ENCODE measurements around the gene SECISBP2L.
"Not testable (repeated sequence)": the region's sequence is repeated elsewhere in the genome, so short reads cannot be mapped to it uniquely, and the experiment has no call there.

The SECISBP2L gene, protein sequence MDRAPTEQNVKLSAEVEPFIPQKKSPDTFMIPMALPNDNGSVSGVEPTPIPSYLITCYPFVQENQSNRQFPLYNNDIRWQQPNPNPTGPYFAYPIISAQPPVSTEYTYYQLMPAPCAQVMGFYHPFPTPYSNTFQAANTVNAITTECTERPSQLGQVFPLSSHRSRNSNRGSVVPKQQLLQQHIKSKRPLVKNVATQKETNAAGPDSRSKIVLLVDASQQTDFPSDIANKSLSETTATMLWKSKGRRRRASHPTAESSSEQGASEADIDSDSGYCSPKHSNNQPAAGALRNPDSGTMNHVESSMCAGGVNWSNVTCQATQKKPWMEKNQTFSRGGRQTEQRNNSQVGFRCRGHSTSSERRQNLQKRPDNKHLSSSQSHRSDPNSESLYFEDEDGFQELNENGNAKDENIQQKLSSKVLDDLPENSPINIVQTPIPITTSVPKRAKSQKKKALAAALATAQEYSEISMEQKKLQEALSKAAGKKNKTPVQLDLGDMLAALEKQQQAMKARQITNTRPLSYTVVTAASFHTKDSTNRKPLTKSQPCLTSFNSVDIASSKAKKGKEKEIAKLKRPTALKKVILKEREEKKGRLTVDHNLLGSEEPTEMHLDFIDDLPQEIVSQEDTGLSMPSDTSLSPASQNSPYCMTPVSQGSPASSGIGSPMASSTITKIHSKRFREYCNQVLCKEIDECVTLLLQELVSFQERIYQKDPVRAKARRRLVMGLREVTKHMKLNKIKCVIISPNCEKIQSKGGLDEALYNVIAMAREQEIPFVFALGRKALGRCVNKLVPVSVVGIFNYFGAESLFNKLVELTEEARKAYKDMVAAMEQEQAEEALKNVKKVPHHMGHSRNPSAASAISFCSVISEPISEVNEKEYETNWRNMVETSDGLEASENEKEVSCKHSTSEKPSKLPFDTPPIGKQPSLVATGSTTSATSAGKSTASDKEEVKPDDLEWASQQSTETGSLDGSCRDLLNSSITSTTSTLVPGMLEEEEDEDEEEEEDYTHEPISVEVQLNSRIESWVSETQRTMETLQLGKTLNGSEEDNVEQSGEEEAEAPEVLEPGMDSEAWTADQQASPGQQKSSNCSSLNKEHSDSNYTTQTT

DNA sequence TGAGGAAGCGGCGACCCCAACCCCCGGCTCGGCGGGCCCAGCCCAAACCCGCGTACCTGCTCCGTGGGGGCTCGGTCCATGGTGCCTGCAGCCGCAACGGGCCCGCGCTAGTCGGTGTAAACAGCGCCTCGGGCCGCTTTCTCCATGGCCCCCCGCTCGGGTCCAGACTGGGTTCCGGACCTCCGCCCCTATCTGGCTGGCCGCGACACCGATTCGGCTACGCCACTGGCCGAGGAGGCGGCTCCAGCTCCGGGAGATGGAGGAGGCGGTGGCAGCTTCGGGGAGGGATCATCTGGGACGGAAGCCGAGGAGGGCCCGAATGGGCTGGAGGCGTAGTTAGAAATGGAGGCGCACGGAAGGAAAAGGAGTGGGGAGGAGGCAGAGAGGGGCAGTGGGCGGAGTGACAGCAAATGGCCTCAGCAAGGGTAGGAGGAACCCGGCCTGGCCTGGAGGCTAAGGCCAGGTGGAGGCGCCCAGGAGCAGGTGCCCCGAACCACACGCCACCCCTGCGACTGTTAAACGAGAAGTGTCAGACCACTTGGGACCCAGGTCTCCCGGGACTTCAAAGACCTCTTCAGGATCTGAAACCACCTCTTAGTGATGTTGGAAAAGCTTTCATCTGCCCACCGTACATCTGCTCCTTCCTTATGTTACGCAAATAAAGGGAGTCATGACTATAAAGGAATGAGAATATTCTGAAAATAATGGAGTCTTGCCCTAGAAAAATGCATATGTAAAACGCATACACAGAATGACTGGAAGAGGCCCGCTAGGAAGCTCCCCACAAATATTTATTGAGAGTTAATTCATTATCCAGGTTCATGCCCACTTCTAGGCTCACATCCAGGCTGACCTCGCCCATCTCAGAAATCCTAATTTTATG lies at the start of gene SECISBP2L:
Gene SECISBP2L (minus strand): TSS at position 227 of the 883 bp plus-strand sequence. CDS start 147 bp downstream, at position 80.
- DNase-seq = peak; percentile 75

DNA sequence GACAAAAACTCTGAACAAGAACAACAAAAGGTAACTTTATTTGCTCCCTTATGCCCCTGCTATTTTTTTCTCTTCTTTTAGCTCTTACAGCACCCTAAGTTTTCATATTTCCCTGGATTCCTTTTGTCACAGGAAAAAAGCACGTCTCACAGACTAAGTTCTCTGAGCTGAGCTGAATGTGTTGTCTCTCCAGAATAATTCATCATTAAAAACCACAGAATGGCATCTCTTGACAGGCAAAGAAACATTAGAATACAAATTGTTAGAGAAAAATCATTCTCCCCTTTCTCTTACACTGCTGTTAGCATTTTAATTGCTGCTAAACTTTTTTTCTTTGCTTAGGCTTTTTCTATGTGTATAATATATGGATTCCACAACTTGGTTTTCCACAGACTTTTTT lies 48.7 kb upstream of the SECISBP2L start:
- no peak for DNase-seq

DNA sequence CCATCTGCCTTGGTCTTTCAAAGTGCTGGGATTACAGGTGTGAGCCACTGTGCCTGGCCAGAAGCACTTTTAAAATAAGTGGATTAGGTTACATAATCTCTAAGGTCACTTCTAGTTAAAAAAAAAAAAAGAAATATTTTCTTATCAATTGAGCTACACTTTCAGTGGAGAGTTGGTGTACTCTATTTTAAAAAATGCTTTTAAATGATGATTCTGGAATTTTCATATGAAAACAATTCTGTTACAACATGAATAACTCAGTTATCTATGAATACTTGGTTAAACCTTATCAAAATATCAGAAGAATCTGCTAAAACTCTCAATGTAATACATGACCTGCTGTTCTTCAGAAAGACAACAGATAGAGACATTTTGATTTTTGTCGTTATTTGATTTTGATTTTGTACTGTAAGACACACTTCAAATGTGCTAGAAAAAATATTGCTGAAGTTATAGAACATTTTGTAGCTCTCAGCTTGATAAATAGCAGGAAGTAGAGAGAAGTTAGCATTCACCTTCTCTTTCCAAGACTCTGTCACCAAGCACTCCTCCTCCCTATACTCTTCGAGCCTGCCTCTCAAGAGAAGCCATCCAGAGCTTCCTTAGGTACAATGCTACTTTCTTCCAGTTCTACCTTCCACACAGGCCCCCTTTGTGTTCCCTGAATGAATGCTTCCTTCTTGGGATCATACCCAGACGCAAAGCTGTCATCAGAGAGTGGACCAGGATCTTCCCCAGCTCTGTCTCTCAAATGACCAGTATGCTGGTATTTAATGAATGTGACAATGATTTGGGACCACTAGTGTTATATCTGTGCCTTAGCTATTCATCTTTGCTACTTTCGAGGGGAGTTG lies 47.2 kb upstream of the SECISBP2L start:
- DNase-seq = no peak

DNA sequence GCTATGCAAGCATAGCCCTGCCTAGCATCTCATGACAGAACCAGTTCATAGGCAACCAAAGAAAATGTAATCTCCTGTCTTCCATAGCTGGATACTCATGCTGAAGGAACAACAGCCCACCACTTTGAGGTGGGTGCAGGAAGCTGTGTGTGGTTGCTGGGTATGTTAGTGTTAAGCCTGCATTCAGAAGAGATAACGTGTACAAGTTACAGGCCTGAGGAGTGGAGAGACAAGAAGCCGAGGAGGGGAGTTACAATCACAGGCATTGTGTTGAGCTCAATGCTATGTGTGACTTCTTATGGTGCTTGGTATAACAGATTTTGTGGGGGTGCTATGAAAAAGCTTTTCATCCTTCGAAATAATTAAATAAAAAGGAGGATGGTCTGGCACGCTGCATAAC lies 42.8 kb upstream of the SECISBP2L start:
- no peak for DNase-seq

DNA sequence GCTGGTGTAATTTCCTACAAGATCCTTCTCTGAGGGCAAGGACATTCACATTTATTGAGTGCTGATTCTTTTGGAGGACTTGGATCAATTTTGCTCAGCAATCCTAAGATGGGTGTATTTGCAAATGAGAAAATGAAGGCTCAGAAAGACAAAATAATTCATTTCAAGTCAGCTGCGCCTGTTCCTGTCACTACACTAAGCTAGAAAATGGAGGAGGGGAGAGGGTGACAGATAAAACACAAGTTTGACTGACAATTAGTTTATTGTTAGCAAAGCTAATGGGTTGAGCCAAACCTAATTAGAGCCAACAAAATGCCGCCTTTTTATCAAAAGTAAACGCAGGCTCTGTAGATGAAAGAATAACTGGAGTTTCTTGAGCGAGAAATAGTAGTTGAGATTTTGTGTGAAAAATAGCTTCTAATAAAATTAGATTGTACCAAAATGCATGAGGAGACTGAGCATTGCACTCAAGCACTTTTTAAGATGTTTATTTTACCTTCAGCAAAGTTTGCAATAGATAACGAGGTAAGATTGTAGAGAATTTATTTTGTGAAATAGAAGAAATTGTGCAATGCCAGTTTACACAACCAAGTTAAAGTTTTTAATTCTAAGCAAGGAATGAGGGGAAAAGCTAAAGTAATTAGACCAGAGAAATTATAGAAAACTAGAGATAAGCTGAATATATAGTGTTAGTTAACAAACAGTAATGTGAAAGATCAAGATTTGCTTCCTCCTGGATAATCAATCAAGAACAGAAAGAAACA lies 39.6 kb upstream of the SECISBP2L start:
- DNase-seq = no peak

DNA sequence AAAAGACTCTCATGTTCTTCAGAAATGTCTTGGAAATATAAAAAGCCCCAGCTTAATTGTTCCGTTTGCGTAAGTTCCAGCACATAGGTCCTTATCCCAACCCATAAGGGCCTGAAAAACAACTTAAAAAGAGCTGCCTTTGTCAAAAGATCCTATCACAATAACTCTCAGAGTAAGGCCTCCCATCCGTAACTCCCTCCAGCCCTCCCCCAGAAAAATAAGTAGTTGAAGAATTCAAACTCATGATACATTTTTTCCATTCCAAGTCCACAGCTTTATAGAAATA lies 38.0 kb upstream of the SECISBP2L start:
- no peak for DNase-seq

DNA sequence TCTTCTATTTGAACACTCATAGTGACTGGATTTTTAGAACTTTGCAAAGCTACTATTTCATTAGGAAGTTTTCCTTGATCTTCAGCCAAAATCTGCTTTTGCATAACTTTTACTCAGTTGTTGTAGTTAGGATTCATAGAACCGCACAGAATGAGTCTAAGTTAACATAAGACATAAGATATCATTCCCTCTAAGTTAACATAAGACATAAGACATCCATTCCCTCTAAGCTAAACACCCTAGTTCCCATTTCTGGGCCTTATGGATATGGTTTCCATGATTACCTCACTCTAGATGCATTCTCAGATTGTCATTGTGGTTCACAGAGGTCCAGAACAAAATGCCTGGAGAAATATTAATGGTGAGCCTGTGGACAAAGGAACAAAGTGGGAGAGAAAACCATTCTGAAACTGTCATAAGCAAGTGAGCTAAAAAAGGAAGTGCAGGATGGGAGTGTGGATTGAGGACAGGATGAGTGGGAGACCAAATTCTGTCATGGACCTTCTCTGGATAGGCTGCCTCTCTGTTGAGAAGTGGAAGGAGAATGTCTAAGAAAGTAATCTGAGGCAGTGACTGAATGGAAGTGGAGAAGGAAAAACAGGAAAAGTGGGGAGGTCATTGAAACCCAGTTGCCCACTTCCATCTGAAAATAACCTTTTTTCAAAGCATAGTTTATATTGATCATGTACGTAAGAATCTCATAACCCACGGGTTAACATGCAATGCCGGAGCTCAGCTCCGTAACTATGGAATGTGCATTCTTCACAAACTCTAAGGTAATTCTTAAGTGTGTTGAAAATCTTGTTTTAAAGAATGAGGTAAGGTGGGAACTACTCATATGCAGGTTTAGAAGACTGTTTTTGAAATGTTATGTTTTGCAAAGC lies 37.4 kb upstream of the SECISBP2L start:
- DNase-seq = no peak

DNA sequence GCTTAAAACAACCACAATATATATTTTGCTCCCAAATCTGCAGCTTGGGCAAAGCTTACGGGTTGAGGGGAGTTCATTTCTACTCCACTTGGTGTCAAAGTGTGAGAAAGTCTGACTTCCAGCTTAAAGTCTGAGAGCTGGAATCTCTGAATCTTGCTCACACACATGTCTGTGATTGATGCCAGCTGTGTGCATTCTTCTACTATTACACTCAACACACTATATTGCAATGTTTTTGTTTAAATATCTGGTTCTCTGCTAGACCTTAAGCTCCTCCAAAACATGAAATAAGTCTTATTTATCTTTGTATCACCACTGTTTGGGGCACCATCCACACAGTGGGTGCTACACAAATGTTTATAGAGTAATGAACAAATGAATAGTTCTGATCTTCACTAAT lies 36.7 kb upstream of the SECISBP2L start:
- DNase-seq = no peak

DNA sequence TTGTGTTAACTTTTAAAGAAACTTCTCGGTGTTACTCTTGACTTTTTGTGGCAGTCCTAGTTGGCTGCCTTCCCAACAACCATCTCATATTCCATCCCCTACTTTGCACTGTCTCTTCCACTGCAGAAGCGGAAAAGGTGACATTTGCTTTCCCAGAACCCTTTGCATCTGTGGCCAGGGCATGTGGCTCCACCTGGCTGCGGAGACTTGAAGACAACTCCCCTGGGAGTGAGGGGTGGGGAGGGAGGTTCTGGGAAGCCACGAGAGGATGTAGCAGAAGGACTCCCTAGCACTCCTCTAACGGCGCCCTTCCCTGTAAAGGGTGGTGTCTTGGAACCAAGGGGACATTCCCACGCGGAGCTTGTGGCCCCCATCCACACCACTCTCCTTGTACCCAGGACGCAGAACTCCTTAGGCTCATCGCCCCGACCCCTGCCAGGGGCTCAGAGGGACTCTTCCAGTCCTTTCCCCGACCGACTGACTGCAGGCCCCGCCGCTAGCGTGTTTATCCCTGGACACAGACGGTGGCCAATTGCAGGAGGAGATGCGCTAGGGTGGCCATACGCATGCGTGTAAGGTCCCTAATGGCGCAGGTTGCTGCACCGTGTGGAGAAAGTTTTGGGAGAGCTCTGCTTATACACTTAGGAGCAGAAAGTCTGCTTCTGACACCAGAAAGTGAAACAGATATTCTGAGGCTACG lies 33.2 kb upstream of the SECISBP2L start:
- DNase-seq = no peak

DNA sequence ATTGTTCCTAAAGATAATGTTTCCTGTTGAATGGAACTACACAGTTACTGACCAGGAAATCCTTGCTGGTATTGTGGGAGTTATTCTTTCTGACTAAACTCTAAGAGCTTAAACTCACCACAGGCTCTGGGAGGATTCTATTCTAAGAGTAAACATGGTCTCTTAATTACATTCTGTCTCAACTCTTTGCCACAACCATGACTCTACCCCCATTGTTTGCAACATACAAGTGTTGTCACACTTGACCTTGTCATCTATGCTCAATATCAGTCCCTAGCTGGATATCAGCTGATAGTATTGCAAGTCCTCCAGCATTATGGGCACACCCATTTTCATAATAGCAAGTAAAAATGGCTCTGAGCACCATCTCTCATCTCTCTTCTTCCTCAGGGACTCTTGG lies 29.6 kb upstream of the SECISBP2L start:
- DNase-seq = no peak

DNA sequence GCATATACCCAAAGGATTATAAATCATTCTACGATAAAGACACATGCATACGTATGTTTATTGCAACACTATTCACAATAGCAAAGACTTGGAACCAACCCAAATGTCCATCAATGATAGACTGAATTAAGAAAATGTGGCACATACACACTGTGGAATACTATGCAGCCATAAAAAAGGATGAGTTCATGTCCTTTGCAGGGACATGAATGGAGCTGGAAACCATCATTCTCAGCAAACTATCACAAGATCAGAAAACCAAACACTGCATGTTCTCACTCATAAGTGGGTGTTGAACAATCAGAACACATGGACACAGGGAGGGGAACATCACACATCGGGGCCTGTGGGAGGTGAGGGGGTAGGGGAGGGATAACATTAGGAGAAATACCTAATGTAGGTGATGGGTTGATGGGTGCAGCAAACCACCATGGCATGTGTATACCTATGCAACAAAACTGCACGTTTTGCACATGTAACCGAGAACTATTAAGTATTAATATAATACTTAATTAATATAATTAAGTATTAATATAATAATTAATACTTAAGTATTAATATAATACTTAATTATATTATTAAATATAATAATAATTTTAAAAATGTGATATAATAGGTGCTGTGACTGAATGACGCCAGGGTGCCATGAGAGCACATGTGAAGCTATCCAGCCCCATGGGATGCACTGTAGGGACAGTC lies 28.5 kb upstream of the SECISBP2L start:
- DNase-seq = not testable (repeated sequence)

DNA sequence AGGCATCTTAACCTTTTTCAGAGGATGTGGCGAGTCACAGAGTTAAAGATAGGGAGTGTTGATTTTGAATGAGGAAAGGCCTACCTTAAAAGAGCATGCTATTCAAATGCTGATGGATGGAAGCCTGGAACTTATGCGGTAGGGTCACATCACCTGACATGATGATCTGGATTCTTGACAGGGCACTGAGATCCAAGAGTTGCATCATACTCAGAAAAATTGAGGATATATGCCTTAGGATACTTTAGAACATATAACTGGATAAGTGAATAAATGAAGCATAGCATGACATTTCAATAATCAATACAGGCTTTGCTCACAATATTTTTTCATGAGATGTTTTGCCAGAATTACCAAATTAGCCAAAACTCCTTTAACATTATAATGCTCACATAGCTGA lies 20.1 kb upstream of the SECISBP2L start:
- no peak for DNase-seq

DNA sequence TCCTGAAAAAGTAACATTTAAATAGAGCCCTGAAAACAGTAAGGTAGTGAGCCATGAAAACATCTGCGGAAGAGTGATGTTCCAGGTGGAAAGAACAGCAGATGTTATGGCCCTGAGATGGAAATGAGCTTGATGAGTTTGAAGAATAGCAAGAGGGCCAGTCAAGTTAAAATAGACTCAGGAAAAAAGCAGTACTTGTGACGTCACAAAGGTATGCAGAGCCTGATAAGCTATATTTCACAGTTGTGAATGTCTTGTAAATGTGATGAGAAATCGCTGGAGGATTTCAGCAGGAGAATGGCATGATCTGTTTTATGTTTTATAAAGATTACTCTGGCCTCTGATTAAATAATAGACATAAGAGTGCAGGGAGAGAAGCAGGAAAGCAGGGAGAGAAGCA lies 18.6 kb upstream of the SECISBP2L start:
- DNase-seq = no peak

DNA sequence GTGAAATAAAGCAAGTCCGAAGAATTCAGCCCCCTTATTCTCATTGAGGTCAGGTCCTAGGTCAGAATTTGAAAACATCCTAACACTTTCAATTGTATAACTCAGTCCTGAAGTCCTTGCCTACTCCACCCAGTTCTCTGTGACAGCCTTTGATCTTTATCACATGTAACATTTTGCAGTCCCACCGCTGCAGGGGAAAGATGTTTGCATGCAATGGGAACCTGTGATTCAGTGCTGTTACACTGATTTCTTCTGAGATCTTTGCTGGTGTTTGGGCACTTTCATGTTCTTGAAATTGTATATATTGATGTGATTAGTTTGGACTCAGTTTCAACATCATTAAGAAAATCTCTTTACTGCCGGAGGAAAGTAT lies 18.0 kb upstream of the SECISBP2L start:
- DNase-seq = no peak

DNA sequence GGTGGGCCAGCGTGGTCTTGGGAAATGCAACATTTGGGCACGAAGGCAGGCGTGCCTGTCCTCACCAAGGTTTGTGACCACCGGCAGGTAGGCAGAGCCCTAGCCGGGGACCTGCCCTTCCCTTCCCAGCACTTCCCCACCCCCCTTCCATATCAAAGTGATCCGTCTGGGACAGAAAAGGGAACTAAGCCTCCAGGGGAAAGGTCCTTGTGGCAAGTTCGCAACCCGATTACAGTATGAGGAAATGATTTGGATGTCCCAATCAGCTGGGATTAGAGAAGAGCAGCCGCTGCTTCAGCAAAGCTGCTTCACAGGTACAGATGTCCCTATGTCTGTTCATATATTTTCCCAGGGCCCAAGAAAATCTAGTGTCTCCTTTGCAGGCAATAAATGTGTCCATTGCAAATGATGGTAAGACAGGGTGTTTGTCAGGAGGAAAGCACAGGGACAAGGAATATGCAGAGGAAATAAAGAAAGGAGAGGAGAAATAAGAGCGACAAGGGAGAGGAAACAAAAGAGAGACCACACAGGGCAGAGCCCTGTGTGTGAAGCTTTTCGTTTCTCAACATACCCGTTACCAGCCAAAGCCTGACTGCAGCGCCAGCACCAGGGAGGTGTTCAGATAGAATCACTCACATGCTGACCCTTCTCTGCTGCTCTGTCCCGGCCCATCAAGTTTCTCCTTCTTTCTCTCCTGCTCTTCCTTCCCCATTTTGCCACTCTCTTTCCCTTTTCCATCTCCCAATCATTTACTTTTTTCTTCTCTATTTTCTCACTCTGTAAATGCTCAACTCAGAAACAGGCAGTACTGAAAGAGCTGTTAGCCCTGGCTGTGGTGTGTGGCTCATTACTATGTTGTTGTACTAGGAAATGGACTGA lies 17.4 kb upstream of the SECISBP2L start:
- no peak for DNase-seq

DNA sequence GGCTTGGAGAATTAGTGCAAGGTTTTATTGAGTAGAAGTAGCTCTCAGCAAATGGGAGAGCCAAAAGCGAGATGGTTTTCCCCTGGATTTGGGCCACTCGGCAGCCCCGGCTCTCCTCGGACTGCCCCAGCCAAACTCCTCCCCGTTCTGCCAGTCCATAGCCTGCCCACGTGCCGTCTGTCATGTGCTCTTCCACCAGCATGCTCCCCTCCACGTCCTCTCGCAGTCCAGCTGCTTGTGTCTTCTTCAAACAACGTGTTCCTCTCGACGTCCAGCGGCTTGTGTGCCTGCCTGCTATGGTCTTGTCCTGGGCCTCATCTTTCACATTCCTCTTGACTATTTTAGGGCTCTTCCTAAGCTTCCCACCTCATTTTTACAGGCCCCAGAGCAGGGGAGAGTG lies 16.7 kb upstream of the SECISBP2L start:
- DNase-seq = no peak

DNA sequence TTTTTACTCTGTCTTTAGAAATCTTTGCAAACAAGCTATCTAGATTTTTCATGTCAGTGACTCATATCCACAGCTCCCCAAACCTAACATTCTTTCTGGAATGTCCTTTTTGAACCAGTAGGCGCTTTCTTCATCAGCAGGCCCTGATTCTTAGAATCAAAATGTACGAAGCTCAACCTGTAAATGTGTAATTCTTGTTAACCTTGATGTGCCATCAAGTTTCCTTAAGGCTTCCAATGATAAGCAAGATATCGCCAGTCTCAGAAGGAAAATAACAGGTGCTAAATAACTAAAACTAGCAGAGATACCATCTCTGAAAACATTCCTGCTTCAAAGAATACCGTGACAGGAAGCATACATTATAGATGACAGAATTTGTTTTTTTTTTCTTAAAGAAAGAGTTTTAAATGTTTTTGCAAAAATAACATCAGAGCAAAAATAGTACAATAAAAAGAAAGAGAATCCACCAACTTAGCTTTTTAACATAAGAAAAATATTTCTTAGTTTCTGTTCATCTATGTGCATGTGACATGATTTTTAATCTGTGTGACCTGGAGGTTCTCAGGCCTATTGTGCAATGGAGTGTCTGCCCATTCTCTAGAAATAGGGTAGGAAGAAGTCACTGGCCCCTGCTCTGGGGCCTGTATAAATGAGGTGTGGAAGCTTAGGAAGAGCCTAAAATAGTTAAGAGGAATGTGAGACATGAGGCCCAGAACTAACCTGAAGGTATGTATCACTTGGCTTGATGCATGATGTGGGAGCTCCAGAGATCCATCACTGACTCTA lies 14.7 kb upstream of the SECISBP2L start:
- no peak for DNase-seq
